GM19240 (cell line): Measurements from ENCODE around the gene GLYATL3.
"Not testable (repeated sequence)": the region's sequence is repeated elsewhere in the genome, so short reads cannot be mapped to it uniquely, and the experiment has no call there.

Experiments used
- DNase-seq: peaks from one replicate; pipeline ENCODE4 v3.0.0; 2011; ENCODE audit warnings: low spot score; ENCODE audit not compliant: insufficient read length

GLYATL3 gene

DNA sequence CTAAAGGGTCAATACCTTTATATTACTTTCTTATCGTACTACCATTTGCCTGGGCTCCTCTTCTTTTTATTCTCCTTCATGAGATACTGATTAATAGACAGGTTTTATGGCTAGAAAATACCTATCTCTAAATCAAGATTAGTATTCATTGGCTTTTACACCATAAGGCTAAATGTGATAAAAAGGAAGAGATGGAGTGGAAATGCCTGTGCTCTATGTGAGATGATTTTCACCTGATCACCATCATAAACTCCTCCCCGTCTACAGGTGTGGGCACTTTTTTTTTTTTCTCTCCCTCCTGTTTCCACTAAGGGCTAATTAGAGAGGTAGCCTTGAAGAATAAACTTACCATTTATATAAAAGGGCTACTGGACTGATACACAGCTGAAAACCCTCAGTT lies at the start of gene GLYATL3:
Gene GLYATL3, plus strand, starts transcription at position 301 of the 400 bp plus-strand sequence. CDS start 12,068 bp downstream, outside the sequence.
- no peak for DNase-seq

DNA sequence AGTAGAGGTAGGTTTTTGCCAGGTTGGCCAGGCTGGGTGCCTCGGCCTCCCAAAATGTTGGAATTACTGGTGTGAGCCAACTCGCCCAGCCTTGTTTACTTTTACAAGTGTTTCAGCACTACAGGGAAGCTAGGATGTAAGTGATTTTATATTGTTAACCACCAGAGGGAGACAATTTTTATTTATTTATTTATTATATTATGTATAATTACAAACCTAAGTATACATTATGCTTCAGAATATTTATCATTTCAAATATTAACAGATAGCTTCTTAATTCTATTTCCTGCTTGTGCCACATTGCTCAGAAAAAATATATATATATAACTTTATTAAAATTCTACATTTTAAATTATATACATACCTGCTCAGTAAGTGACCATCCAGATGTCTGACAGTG lies 46.5 kb upstream of the GLYATL3 start:
- no peak for DNase-seq

DNA sequence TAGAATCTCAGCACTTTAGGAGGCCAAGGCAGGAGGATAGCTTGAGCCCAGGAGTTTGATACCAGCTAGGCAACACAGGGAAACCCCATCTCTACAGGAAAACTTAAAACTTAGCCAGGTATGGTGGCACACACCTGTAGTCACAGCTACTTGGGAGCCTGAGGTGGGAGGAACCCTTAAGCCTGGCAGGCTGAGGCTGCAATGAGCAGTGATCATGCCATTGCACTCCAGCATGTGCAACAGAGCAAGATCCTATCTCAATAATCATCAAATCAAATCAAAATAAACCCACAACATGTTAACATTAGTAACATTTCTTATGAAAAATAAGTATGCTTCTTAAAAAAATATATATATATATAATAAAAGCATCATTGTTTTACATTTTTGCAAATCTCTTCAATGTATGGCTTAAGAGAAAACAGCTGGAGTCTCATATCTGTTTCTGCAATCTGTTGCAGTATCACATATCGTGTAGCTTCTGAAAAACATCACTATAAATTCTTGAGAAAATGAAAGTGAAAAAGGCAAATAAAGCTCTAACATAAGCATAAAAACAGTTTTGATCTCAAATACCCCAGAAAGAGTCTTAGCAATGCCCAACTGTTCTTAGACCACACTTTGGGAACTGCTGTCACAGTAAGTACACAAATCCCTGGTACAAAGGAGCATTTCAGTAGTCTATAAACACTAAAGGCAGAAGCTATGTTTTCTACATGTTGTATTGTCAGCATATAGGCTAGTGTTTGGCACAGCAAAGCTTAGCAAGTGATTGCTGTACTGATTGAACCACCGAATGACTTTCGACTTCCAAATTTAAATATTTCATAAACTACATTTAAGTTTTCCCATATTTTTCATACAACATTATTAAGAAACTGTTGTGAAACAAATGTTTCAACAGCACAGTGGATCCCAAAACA lies 44.7 kb upstream of the GLYATL3 start:
- no peak for DNase-seq

DNA sequence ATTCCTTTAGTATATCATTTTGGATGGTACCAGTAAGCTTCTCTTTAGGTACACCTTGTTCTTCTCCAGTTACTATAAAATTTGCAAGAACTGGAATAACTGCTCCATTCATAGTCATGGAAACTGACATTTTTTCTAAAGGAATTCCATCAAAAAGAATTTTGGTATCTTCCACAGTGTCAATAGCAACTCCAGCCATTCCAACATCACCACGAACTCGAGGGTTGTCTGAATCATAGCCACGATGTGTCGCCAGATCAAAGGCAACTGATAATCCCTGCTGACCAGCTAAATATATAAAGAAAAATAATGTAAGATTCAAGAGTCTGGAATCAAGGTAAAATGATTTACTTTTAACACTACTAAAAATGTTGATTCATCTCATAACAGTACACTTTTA lies 42.0 kb upstream of the GLYATL3 start:
- DNase-seq = no peak

DNA sequence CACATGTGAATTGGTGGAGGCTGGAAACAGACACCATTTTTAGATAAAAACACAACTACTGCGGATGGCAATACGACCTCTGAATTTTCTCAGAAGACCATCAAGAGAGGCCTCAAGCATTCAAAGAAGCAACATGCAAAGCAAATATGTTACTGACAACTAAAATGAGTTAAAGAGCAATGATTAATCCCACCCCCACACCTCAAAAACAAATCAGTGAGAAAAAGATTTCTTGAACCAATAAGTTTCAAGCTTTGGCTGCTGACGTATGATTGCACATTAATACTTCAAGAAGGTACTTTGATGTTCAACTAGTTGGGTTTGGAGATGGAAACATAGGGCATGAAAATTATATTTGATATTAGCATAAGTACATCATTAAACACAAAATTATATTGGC lies 37.7 kb upstream of the GLYATL3 start:
- DNase-seq = no peak

DNA sequence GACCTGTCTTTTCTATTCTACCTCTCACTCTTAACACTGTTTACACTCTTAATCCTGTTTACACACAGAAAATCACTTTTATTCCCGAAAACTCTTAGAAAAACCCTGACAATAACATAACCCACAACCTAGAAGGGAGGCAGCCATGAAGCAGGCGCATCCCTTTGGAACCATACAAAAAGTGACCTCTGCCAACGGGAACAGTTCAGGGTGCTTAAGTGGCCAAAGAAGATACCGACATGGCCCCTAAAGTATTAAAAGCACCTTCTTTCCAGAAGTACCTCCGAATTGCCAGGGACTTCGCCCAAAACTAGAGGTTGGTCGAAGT lies 37.2 kb upstream of the GLYATL3 start:
- DNase-seq = no peak

DNA sequence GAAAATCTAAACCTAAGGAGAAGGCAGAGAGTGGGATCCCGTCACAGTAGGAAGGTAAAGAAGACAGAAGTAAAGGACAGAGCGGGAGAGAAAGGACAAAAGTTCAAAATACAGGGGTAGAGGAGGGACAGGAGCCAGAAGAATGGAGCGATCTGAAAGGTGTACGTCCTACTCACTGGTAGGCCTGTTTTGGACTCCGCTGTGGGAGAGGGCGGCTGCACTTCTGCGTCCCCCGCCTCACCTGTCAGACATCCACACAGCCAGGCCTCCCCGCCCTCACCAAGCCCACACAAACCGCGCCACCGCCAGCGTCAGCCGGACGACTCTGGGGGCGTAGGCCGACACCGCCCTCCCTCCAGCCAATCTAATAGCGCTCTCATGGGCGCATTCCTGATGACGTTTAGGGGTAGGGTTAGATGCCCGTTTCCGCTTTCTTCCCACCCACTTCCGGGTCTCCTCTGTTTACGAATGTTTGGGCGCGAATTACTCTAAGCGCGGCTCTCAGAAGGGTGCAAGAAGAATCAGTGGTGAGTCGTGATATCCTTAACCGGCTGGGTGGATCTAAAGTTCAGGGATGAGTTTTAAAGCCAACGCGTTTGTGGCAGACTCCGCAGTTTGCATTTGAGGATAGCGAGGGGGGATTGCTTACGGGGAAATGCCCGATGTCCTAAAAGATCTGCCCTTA lies 36.7 kb upstream of the GLYATL3 start, which contains the start of the genes CENPQ and MMUT:
Gene CENPQ, plus strand, starts transcription at position 444 of the 685 bp plus-strand sequence. CDS start 6,807 bp downstream, outside the sequence.
Gene MMUT, minus strand, starts transcription at position 327 of the 685 bp plus-strand sequence. CDS start 3,787 bp downstream, outside the sequence.
- peak; percentile 76 for DNase-seq

DNA sequence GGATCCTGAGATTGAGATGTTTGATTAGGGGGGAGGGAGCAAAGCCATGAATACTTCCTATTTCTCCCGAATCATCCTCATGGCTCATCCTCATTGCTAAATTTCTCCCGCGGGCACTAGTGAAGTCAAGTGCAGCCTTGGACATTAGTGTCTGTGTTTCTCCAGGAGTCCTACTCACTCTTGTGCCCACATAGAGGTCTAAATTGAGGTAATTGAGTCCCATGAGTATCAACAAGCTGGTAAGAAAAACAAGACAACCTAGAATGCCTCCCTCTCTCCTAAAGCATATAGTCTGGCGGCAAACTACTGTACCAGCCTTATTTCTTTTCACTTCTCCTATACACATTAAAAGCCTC lies 36.1 kb upstream of the GLYATL3 start:
- DNase-seq = no peak

DNA sequence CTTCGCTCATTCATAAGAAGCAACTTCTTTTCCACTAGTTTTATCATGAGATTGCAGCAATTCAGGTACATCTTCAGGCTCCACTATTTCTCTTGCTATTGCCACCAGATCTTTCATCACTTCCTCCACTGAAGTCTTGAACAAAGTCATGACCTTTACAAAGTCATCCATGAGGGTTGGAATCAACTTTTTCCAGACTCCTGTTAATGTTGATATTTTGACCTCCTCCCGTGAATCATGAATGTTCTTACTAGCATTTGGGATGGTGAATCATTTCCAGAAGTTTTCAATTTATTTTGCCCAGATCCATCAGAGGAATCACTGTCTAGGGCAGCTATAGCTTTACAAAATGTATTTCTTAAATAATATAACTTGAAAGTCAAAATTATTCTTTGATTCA lies 35.0 kb upstream of the GLYATL3 start:
- DNase-seq = no peak

DNA sequence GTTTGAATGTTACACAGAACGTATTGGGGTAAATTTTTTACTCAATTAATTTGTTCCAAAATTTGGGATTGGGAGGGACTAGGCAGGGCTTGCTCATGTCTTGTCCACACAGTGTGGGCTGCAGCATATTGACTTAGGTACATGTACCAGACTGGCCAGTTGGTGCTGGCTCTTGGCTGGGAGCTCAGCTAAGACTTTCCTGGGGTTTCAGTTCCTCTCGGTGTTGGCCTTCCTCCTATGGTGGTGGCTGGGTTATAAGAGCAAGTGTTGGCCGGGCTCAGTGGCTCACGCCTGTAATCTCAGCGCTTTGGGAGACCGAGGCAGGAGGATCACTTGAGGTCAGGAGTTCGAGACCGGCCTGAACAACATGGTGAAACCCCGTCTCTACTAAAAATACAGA lies 31.7 kb upstream of the GLYATL3 start:
- no peak for DNase-seq

DNA sequence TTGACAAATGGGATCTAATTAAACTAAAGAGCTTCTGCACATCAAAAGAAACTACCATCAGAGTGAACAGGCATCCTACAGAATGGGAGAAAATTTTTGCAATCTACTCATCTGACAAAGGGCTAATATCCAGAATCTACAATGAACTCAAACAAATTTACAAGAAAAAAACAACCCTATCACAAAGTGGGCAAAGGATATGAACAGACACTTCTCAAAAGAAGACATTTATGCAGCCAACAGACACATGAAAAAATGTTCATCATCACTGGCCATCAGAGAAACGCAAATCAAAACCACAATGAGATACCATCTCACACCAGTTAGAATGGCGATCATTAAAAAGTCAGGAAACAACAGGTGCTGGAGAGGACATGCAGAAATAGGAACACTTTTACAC lies 23.2 kb upstream of the GLYATL3 start:
- not testable (repeated sequence) for DNase-seq

DNA sequence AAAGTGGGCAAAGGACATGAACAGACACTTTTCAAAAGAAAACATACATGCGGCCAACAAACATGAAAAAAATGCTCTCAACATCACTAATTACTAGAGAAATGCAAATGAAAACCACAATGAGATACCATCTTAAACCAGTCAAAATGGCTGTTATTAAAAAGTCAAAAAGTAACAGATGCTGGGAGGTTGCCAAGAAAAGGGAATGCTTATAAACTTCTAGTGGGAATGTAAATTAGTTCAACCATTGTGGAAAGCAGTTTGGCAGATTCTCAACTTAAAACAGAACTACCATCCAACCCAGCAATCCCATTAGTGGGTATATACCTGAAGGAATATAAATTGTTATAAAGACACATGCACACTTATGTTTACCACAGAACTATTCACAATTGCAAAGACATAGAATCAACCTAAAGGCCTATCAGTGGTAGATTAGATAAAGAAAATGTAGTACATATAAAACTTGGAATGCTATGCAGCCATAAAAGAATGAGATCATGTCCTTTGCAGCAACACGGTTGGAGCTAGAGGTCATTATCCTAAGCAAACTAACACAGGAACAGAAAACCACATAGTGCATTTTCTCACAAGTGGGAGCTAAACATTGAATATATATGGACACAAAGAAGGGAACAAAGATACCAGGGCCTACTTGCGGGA lies 20.3 kb upstream of the GLYATL3 start:
- no peak for DNase-seq

DNA sequence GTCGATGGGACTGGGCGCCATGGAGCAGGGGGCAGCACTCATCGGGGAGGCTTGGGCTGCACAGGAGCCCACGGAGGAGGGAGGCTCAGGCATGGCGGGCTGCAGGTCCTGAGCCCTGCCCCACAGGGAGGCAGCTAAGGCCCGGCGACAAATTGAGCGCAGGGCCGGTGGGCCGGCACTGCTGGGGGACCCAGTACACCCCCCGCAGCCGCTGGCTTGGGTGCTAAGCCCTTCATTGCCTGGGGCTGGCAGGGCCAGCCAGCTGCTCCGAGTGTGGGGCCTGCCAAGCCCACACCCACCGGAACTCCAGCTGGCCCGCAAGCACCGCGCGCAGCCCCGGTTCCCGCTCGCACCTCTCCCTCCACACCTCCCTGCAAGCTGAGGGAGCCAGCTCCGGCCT lies 17.9 kb upstream of the GLYATL3 start:
- DNase-seq = not testable (repeated sequence)

DNA sequence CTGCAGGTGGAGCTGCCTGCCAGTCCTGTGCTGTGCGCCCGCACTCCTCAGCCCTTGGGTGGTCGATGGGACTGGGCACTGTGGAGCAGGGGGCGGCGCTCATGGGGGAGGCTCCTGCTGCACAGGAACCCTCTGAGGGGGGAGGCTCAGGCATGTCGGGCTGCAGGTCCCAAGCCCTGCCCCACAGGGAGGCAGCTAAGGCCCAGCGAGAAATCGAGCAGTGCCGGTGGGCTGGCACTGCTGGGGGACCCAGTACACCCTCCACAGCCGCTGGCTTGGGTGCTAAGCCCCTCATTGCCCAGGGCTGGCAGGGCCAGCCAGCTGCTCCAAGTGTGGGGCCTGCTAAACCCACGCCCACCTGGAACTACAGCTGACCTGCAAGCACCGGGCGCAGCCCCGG lies 16.3 kb upstream of the GLYATL3 start:
- not testable (repeated sequence) for DNase-seq

DNA sequence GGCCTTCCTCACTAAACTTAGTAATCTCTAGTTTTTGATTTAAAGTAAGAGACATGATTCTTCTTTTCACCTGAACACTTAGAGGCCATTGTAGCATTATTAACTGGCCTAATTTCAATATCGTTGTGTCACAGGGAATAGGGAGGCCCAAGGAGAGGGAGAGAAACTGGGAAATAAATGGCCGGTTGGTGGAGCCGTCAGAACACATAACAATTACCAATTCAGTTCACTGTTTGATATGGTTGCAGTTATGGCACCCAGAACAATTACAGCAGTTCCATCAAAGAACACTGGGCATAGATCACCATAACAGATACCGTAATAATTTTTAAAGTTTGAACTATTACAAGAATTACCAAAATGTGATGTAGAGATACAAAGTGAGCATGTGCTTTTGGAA lies 9.1 kb upstream of the GLYATL3 start:
- DNase-seq = no peak

DNA sequence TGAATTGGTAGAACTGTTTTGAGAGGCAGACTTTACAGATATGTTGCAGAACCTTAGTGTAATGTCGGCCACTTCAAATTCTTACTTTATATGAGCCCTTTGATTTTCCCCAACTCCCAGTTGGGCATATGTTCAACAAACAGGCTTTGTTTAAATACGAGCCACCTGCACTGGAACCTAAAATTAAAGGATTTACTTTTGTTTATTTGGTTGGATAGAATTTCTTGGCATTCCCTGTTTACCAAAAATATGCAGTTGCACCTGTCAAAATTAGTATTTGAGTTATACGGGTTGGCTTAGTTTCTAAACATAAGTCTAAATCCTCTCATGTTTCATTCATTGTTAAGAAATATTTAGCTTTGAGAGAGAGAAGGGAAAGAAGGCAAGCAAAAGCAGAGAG lies 2.4 kb upstream of the GLYATL3 start:
- no peak for DNase-seq

DNA sequence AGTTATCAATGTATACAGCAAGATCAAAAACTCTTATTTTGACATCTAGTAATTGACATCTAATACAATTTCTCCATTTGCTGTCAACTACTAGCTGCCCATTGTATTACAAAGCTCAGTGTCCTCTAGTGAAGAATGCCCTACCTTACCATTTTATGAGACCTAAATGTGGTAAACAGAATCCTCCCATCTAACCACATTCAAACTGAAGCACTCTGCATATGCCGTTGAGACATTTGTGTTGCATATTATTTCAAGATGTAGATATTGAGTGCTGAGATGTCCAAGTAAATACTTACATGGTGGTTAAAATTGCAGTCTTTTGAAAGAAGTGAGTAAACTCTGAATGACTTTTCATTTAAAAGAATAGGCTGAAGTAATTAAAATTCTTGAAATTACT lies 597 bp upstream of the GLYATL3 start:
- no peak for DNase-seq

DNA sequence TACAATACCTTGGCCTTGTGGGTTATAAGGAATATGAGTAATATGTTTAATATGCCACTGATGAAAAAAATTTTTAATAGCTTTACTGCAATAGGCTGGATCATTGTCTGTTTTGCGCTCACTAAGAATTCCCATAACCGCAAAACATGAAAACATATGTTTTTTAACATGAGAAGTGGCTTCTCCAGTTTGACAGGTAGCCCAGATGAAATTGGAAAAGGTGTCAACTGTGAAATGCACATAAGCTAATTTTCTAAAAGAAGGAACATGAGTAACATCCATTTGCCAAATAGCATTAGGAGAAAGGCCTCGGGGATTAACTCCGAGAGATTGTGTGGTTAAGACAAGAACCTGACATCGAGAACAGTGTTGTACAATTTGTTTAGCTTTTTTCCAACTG lies 4.9 kb downstream of the GLYATL3 start:
- DNase-seq = no peak

DNA sequence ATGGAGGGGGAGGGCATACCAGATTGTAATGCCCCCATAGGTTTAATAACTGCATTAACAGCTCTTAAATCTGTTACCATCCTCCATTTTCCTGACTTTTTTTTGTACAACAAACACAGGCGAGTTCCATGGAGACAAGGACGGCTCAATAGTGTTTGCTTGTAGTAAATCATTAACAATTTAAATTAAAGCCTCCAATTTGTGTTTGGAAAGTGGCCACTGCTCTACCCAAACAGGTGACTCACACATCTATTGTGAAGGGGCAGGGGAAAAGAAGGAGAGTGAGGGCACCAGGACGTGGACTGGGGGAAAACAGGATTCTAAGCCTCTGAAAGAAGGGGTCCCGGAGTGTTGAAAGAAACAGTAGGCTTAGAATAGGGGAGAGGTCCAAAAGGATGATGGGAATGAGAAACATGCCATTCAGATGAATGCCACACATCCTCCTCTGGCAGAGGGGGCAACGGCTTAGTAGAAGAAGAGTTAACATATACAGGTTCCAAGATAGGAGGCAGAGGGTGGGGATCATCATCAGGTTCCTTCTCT lies 6.9 kb downstream of the GLYATL3 start:
- no peak for DNase-seq

DNA sequence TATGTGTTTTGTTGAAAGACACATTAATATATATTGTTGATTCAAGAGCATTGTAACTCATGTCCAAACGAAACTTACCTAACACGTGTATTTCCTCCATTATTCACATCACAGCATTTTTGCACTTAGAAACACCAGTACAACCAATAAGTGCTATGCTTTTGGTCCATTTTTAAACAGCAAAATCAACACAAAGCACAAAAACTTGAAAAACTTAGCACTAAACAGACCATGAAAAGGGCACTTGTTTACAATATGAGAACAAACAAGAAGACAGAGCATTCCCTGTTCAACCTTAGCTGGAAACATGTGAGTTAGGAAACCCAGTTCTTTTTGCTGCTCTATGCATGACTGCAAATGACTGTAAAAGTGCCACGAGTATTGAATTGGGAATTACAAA lies 9.6 kb downstream of the GLYATL3 start:
- no peak for DNase-seq

DNA sequence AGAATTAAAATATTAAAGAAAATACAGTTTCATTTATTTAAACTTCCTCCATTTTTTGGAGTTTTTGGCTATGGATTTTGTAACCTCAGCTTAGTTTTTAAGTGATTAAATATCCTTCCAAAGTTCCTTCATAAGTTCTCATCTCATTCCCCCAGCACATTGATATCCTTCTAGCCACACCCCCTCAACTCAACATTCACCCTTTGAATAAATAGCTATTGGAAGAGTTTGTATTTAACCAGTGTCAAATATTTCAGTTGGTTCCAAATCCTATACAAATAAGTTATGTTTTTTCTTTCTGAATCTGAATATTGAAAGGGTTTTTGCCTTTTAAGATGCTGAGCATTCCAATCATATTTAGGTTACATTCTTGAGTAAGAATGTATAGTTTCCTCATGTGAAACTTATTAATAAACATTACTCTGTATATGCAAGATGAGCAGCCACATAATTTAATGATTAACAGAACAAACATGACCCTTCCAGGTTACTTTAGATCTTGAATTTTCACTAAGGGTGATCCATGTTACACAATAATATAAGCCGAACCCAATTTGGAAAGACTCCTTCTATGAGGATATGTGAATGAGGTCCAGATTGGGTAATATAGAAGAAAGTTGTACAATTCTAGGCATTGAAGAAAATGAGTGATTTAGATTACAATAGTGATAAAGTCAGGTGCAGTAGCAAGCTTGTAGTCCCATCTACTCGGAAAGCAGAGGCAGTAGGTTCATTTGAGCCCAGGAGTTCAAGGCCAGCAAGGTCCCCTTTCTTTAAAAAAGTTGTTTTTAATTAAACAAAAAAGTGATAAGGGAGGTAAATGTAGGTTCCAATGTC lies 13.6 kb downstream of the GLYATL3 start:
- no peak for DNase-seq
